H9 (cell line): ENCODE measurements around the gene PTGS1. TPM values are rescaled to one million over a fixed set of nuclear protein-coding genes. Genes with fewer than 3 reads are reported as not detected.

ENCODE experiments used
- DNase-seq: peaks from one replicate; pipeline ENCODE4 v3.0.0-alpha.2; 2017
- H2AFZ ChIP-seq: one replicate; pipeline ENCODE4 v1.6.1; 2013; ENCODE audit warnings: mild to moderate bottlenecking, low read length, control low read depth, moderate library complexity
- H2AK5ac ChIP-seq: 2 replicates; pipeline ENCODE4 v1.6.1; 2013; ENCODE audit warnings: low read length, control low read depth, mixed read lengths; ENCODE audit not compliant: insufficient read length
- H2BK120ac ChIP-seq: one replicate; pipeline ENCODE4 v1.6.1; 2013; ENCODE audit warnings: low read depth, mild to moderate bottlenecking, low read length, control low read depth, inconsistent platforms; ENCODE audit not compliant: poor library complexity, severe bottlenecking
- H2BK12ac ChIP-seq: 2 replicates; pipeline ENCODE4 v1.6.1; 2013; ENCODE audit warnings: low read length, control low read depth, mixed read lengths, low read depth; ENCODE audit not compliant: insufficient read length
- H2BK15ac ChIP-seq: 2 replicates; pipeline ENCODE4 v1.6.1; 2013; ENCODE audit warnings: low read depth, low read length, control low read depth
- H2BK20ac ChIP-seq: one replicate; pipeline ENCODE4 v1.6.1; 2013; ENCODE audit warnings: low read depth, mild to moderate bottlenecking, low read length, control low read depth, inconsistent platforms; ENCODE audit not compliant: poor library complexity, severe bottlenecking
- H2BK5ac ChIP-seq: 2 replicates; pipeline ENCODE4 v1.6.1; 2013; ENCODE audit warnings: low read length, control low read depth, mixed read lengths; ENCODE audit not compliant: insufficient read length
- H3K14ac ChIP-seq: 2 replicates; pipeline ENCODE4 v1.6.1; 2013; ENCODE audit warnings: low read length, control low read depth; ENCODE audit not compliant: insufficient read depth
- H3K18ac ChIP-seq: 2 replicates; pipeline ENCODE4 v1.6.1; 2013; ENCODE audit warnings: low read depth, mild to moderate bottlenecking, mixed read lengths, low read length, control low read depth; ENCODE audit not compliant: insufficient read length
- H3K23ac ChIP-seq: 2 replicates; pipeline ENCODE4 v1.6.1; 2013; ENCODE audit warnings: low read length, control low read depth, mixed read lengths, low read depth; ENCODE audit not compliant: insufficient read length
- H3K23me2 ChIP-seq: 2 replicates; pipeline ENCODE4 v1.6.1; 2013; ENCODE audit warnings: low read depth, mild to moderate bottlenecking, mixed read lengths, low read length, control low read depth; ENCODE audit not compliant: insufficient read length, poor library complexity, severe bottlenecking
- H3K27ac ChIP-seq: 2 replicates; pipeline ENCODE4 v1.5.1; 2013; ENCODE audit warnings: low read length, control low read depth, mixed read lengths, low read depth; ENCODE audit not compliant: insufficient read length
- H3K27me3 ChIP-seq: 2 replicates; pipeline ENCODE4 v1.6.1; 2013; ENCODE audit warnings: low read length, control low read depth, inconsistent platforms; ENCODE audit not compliant: insufficient read depth
- H3K4ac ChIP-seq: 2 replicates; pipeline ENCODE4 v1.6.1; 2013; ENCODE audit warnings: low read depth, mild to moderate bottlenecking, control low read depth, inconsistent platforms, low read length, moderate library complexity
- H3K4me1 ChIP-seq: 2 replicates; pipeline ENCODE4 v1.6.1; 2013; ENCODE audit warnings: low read length, control low read depth, inconsistent platforms; ENCODE audit not compliant: insufficient read depth
- H3K4me2 ChIP-seq: 2 replicates; pipeline ENCODE4 v1.6.1; 2013; ENCODE audit warnings: low read length, control low read depth, mixed read lengths; ENCODE audit not compliant: insufficient read length, insufficient read depth
- H3K56ac ChIP-seq: 2 replicates; pipeline ENCODE4 v1.6.1; 2013; ENCODE audit warnings: low read depth, mild to moderate bottlenecking, mixed read lengths, low read length, control low read depth; ENCODE audit not compliant: insufficient read length
- H3K79me1 ChIP-seq: 2 replicates; pipeline ENCODE4 v1.6.1; 2013; ENCODE audit warnings: low read depth, mild to moderate bottlenecking, moderate library complexity, low read length, control low read depth, inconsistent platforms; ENCODE audit not compliant: insufficient read depth, poor library complexity, severe bottlenecking
- H3K79me2 ChIP-seq: 2 replicates; pipeline ENCODE4 v1.6.1; 2013; ENCODE audit warnings: low read length, control low read depth, inconsistent platforms; ENCODE audit not compliant: insufficient read depth
- H3K9ac ChIP-seq: 2 replicates; pipeline ENCODE4 v1.6.1; 2013; ENCODE audit warnings: low read length, control low read depth, mixed read lengths; ENCODE audit not compliant: insufficient read length; ENCODE audit errors: extremely low read depth
- H3K9me3 ChIP-seq: one replicate; pipeline ENCODE4 v1.6.1; 2013; ENCODE audit warnings: low read depth, low read length, inconsistent platforms; ENCODE audit not compliant: control insufficient read depth
- H3T11ph ChIP-seq: one replicate; pipeline ENCODE4 v1.6.1; 2013; ENCODE audit warnings: mild to moderate bottlenecking, low read length, control low read depth, inconsistent platforms
- H4K20me1 ChIP-seq: one replicate; pipeline ENCODE4 v1.6.1; 2013; ENCODE audit not compliant: control insufficient read depth, insufficient read length, insufficient read depth
- H4K5ac ChIP-seq: 2 replicates; pipeline ENCODE4 v1.6.1; 2013; ENCODE audit warnings: low read depth, mild to moderate bottlenecking, mixed read lengths, low read length, control low read depth; ENCODE audit not compliant: insufficient read length
- H4K8ac ChIP-seq: replicated peaks from 2 replicates; pipeline ENCODE4 v1.6.1; 2013; ENCODE audit warnings: low read length, control low read depth, mixed read lengths, low read depth; ENCODE audit not compliant: insufficient read length
- H4K91ac ChIP-seq: 2 replicates; pipeline ENCODE4 v1.6.1; 2013; ENCODE audit warnings: low read depth, mild to moderate bottlenecking, moderate library complexity, mixed read lengths, low read length, control low read depth; ENCODE audit not compliant: insufficient read length
- H3K27ac Mint-ChIP-seq, 3 experiments: 2 replicates in 2 of 3; 3 replicates in 1 of 3; pipeline ENCODE4 v1.8.0; 2020 to 2021; ENCODE audit warnings: mixed read lengths in 3 of 3, mild to moderate bottlenecking in 1 of 3, moderate library complexity in 1 of 3
- H3K27me3 Mint-ChIP-seq: 2 replicates; pipeline ENCODE4 v1.8.0; 2021; ENCODE audit warnings: low read depth, mild to moderate bottlenecking, moderate library complexity, mixed read lengths
- H3K36me3 Mint-ChIP-seq, 3 experiments: 2 replicates in 2 of 3; 3 replicates in 1 of 3; pipeline ENCODE4 v1.8.0; 2020 to 2021; ENCODE audit warnings: low read depth in 3 of 3, mixed read lengths in 3 of 3; ENCODE audit not compliant: insufficient read depth in 1 of 3
- H3K4me1 Mint-ChIP-seq, 2 experiments: 2 replicates each; pipeline ENCODE4 v1.8.0; 2020; ENCODE audit warnings: mixed read lengths in 2 of 2
- H3K4me3 Mint-ChIP-seq, 2 experiments: 2 replicates in 1 of 2; 3 replicates in 1 of 2; pipeline ENCODE4 v1.8.0; 2020 to 2021; ENCODE audit warnings: mild to moderate bottlenecking in 2 of 2, mixed read lengths in 2 of 2, moderate library complexity in 1 of 2
- H3K9me3 Mint-ChIP-seq, 2 experiments: 2 replicates in 1 of 2; 3 replicates in 1 of 2; pipeline ENCODE4 v1.8.0; 2020; ENCODE audit warnings: mild to moderate bottlenecking in 2 of 2, mixed read lengths in 2 of 2, moderate library complexity in 1 of 2
- CTCF ChIP-seq: fragments of 200-600 bp; sonication (generic); conservative IDR thresholded peaks from 3 replicates; pipeline ENCODE4 v1.8.0; 2021; ENCODE audit warnings: antibody characterized with exemption, mild to moderate bottlenecking
- WGBS: extraction: QIAGEN DNeasy Blood & Tissue Kit; methylation state at CpG from one replicate; pipeline ENCODE4 v1.1.7; 2013; ENCODE audit warnings: missing lambda C conversion rate, low lambda C conversion rate, mixed read lengths; ENCODE audit not compliant: insufficient read length; ENCODE audit errors: extremely low coverage; 5-methylcytosine and 5-hydroxymethylcytosine counted together
- total RNA-seq: library from RNA; stranded (reverse); gene quantifications from 2 replicates; pipeline ENCODE4 v1.2.1, GENCODE V29; 2021

The PTGS1 gene
- total RNA-seq, 1 experiment from 2014 or later, result 1.3 TPM

GRCh38 chr9:122367774-122368460 lies 2.9 kb upstream of the PTGS1 start:
- Histone ChIP-seq H3K4ac (no peak overlapping the region), H3K14ac (no peak overlapping the region), H3K4me2 (no peak overlapping the region), H3K4me1 (0 out of 2 replicates have a peak, but pooled peaks cover 4% of the 10 kb centered on the region), H2AK5ac (no peak overlapping the region), H2BK12ac (no peak overlapping the region), H3T11ph (no peak overlapping the region), H3K18ac (no peak overlapping the region), H3K9ac (no peak overlapping the region), H3K56ac (no peak overlapping the region), H3K27me3 (peaks cover 18% of the 10 kb centered on the region; the same call in 1 of the 2 replicates), H3K27ac (no peak overlapping the region), H3K23me2 (peaks cover 5% of the 10 kb centered on the region), H4K20me1 (no peaks in the 10 kb centered on the region), H2AFZ (no peak overlapping the region), H2BK5ac (no peak overlapping the region), H4K91ac (no peak overlapping the region), H4K5ac (no peak overlapping the region), H2BK20ac (no peak overlapping the region), H3K79me2 (no peaks in the 10 kb centered on the region), H4K8ac (no peak overlapping the region), H2BK15ac (no peak overlapping the region), H3K23ac (no peak overlapping the region), H3K9me3 (no peaks in the 10 kb centered on the region), H3K79me1 (no peaks in the 10 kb centered on the region), H2BK120ac (no peak overlapping the region)
- Mint-ChIP-seq H3K27me3 (peaks cover 43% of the 10 kb centered on the region), H3K27ac (no peak overlapping the region), H3K9me3 (no peaks in the 10 kb centered on the region), H3K4me3 (no peak overlapping the region), H3K36me3 (no peaks in the 10 kb centered on the region), H3K4me1 (peaks cover 12 to 25% of the 10 kb centered on the region in 2 experiments)
- TF ChIP-seq CTCF, result no peak
- no peak for DNase-seq
- no CpG with 5 or more reads among the region's 6 CpGs for WGBS
